CD1c-positive myeloid dendritic cell (primary cell): ENCODE results near the gene SRPK2.
"Not testable (repeated sequence)": the region's sequence is repeated elsewhere in the genome, so short reads cannot be mapped to it uniquely, and the experiment has no call there.

Source experiments
- DNase-seq: peaks from one replicate; pipeline ENCODE4 v3.0.0-alpha.2; 2016; ENCODE audit errors: extremely low spot score

SRPK2 gene

DNA sequence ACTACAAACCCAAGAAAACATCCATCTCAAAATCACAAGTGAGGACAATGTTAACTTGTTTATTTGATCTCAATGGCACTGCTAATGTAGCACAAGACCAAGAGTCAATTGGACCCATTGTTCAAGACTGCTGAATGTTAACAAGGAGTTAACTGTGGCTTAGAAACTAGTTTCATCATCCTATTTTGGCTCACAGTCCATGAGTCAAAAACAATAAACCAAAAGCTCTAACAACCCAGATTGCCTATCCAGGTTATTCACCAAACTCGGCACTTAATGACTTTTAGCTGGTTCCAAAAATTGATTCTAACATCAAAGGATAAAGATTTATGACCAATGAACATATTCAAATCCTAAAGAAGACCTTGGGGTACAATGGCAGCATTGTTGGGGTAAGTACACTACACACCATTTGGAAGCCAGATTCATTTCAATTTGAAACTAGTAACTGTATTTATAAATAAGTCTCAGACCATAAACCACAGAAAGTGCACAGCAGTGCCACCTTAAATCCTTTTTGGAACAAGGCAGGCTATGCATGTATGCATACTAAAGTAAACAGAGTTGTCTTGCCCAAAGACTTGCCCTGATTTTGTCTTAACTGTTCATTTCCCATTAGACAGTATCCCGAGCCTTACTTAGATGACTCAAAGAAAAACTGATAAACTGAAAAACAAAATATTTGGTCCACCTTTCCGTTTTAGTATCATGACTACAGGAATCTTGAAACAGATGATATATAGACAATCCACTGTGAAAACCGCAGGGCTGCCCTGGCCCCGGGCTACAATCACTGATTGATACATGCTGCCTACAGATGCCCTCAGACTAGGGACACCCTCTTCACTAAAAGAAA is 84.5 kb downstream of the SRPK2 start:
- no peak for DNase-seq

DNA sequence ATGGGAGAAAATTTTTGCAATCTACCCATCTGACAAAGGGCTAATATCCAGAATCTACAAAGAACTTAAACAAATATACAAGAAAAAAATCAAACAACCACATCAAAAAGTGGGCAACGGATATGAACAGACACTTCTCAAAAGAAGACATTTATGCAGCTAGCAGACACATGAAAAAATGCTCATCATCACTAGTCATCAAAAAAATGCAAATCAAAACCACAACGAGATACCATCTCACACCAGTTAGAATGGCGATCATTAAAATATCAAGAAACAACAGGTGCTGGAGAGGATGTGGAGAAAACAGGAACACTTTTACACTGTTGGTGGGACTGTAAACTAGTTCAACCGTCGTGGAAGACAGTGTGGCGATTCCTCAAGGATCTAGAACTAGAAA is 88.1 kb downstream of the SRPK2 start:
- DNase-seq, result not testable (repeated sequence)

DNA sequence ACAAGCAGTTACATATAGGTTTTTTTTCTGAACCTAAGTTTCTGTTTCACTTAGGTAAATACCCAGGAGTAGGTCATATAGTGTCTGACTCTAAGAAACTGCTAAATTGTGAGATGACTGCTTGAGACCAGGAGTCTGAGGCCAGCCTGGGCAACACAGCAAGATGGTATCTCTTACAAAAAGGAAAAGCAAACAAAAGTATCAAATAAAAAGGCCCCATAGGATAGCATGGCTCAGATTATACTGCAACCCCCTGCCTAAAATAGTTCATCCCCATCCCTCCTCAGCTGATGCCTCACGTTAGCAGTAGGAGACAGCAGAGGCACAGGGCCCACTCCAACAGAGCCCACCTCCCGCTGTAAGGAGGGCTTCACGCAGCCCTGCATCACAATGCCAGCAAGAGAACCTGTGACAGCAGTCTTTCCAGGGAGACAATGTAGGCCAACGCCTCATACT is 90.3 kb downstream of the SRPK2 start:
- no peak for DNase-seq

DNA sequence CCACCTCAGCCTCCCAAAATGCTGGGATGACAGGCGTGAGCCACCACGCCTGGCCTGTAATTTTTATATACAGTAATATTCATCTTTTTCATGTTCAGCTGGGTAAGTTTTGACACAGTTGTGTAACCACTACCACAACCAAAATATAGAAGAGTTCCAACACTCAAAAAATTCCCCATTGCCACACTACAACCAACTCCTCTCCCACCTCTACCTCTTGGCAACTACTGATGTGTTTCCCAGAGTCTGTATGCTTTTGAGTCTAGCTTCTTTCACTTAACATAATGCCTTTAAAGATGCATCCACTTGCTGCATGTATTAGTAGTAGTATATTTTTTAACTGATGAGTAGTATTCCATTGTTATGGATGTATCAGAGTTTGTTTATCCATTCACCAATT is 90.7 kb downstream of the SRPK2 start:
- DNase-seq, result no peak

DNA sequence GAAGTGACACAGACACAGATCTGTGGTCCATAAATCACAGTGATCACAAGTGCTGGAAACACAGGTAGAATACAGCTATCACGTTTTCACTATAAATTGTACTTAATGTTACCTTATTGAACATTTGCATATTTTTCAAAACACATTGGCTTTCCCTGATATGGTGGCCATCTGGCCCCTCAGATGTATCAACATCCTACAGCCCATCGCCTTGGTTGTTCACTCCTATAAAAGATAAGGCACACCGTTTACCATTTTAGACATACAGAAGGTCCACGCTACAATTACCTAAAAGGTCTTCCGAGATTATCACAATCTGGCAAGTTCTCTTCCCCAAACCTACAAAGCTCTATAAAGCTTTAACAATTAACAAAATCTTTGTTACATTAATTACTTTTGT is 91.4 kb downstream of the SRPK2 start:
- no peak for DNase-seq

DNA sequence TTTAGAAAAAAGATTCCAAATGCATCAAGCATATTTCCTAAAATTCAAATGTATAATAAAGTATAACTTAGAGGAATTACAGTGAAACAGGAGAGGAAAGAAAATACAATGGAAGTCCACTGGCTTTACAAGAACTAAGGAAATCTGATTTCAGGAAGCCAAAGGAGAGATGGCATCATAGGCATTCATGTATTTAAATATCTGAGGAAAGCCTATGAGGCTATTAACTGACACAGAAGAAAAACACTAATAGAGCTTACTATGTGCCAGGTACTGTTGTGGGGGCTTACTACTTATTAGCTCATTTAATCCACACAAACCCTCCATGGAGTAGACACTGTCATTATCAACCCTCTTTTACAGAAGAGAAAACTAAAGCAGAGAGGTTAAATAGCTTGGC is 92.2 kb downstream of the SRPK2 start:
- DNase-seq, result no peak

DNA sequence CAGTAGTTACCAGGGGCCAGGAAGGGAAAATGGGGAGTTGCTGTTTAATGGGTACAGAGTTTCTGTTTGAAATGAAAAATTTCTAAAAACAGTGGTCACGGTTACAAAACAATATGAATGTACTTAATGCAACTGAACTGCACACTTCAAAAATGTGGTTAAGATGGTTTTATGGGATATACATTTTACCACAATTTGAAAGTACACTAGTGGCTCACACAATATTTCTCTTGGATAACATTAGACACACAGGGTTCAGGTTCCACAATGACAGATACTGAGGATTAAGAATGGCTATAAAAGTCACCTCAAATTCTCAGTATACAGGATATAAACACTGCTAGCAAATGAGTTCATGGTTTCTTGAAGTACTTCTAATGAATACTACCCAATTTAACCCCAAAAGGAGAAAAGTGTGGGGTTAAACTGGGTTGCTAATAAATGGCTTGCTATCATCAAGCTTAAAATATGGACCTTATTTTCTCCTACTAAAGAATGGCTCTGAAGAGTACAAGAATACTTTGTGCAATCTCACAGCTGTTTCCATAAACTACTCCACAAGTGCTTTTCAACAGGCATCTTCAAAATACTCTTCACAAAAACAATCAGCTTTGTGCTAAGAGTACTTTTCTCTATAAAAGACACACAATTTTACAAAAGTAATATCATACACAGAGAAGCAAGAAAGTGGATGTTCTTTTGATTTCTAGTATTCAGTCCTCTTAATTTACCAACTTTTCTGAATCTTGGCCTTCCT is 92.9 kb downstream of the SRPK2 start:
- no peak for DNase-seq

DNA sequence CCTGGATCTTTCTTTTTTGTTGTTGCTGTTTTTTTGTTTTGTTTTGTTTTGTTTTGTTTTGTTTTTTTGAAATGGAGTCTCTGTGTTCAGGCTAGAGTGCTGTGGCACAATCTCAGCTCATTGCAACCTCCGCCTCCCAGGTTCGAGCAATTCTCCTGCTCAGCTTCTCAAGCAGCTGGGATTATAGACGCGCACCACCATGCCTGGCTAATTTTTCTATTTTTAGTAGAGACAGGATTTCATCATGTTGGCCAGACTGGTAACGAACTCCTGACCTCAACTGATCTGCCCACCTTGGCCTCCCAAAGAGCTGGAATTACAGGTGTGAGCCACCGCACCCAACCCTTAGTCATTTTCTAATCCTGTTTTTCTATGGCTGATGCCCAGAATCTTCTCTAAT is 94.2 kb downstream of the SRPK2 start:
- not testable (repeated sequence) for DNase-seq

DNA sequence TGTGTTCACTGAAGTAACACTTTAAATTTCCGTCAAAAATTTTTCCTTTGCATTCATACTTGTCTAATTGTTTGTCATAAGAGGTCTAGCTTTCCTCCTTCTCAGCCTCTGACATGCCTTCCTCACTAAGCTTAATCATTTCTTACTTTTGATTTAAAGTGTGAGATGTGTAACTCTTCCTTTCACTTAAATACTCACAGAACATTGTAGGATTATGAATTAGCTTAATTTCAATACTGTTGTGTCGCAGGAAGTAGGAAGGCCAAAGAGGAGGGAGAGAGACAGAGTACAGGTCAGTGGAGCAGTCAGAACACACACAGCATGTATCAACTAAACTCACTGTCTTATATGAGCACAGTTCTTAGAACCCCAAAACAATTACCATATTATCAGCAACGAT is 99.0 kb downstream of the SRPK2 start:
- DNase-seq, result no peak

DNA sequence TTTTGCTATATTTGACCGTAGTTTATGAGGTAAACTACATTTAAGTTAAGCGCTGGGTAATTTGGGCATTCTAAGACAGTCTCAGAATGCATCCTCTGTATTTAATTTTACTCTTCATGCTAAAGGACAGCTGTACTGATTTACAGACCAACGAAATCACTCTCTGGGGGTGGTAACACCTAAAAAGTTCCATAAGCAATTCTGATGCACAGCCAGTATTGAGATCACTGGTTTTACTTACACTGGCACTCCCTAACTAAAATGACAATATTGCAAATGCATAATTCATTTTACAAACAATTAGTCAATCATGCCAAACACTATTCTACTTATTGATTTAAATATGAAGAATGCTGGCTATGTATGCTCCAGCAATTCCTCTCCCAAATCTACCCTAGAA is 102.3 kb downstream of the SRPK2 start:
- no peak for DNase-seq

DNA sequence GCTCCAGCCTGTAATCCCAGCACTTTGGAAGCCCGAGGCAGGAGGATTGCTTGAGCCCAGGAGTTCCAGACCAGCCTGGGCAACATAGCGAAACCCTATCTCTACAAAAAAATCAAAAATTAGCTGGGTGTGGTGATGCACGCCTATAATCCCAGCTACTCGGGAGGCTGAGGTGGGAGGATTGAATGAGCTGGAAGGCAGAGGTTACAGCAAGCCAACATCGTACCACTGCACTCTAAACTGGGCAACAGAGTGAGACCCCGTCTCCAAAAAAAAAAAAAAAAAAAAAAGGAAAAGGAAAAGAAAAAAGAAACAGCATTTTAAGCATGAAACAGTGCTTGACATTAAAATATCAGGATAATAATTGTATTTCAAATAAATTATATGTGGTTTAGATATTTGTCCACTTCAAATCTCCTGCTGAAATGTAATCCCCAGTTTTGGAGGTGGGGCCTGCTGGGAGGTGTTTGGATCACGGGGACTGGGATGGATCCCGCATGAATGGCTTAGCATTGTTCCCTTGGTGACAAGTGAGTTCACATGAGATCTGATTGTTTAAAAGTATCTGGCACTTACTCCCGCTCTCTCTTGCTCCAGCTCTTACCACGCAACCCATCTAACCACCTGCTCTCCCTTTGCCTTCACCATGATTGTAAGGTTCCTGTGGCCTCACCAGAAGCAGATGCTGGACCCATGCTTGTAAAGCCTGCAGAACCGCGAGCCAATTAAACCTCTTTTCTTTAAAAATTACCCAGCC is 103.4 kb downstream of the SRPK2 start:
- DNase-seq, result no peak

DNA sequence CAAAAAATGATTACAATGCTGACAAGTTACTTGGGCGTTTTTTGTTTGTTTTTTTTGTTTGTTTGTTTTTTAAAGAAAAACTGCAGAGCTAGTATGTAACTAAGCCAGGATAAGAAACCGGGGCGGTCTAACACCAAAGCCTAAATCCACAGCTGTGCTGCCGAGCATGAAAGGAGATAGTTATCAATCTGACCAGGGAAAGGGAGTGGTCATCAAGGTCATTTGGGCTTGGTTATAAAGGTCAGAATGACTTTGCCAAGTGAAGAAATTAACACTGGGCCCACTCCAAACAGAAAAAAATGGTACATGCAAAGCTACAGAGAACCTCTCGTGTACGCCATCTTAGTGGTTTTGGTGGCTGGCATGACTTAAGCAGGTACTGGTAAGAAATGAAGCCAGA is 104.7 kb downstream of the SRPK2 start:
- no peak for DNase-seq

DNA sequence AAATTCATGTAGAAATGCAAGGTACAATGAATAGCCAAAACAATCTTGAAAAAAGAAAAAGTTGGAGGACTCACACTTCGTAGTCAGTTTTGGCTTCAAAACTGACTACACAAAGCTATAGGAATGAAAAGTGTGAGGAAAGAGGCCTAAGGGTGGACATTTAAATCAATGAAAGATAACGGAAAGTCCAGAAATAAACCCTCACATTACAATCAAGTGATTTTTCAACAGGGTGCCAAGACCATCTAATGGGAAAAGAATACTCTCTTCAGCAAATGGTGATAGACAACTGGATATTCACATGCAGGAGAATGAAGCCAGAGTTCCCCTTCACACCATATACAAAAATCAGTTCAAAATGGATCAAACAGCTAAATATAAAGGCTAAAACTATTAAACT is 106.8 kb downstream of the SRPK2 start:
- DNase-seq, result no peak

DNA sequence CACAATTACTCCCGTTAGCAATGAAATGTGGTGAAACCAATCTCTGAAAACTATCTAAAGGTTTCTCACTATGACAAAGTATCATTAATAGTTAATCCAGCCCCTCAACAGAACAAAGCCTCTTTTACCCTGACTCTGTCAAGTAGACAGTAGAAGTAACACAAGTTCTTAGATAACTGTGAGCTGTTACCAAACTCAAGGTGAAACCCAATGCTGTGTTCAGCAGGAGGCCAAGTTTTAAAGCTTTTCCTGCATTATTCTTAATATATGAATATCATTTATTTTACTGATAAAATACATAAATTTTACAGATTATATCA is 109.1 kb downstream of the SRPK2 start:
- DNase-seq, result no peak

DNA sequence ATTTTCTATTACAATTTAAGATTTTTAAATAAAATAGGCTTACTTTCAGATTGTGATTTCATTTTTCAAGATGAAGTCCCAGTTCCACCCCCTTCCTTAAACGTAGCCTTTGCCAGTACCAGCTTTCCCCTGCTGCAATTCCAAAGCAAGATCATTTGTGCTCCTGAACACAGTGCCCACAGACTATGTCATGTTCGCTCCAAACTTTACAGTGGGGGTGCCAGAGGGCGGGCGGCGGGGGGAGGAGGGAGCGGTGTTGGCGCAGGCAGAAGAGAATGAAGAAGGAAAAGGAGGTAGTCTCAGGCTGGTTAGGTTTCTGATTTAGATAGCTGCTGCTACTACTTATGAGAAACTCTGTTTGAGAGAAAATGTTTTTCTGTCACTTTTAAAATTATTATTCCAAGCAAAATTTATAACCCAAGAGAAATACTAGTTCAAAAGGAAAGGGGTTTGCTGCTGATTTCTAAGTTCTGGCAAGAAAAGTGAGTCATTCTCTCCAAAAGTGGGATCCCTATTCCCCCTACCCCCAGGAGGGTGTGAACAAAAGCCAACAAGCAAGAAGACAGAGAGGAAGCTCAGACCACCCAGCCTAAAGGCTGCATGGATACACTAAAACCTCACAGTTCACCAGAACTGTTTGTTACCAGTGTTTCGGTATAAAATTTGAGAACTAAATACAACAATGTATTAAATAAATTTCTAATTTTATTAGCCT is 109.6 kb downstream of the SRPK2 start:
- DNase-seq, result no peak

DNA sequence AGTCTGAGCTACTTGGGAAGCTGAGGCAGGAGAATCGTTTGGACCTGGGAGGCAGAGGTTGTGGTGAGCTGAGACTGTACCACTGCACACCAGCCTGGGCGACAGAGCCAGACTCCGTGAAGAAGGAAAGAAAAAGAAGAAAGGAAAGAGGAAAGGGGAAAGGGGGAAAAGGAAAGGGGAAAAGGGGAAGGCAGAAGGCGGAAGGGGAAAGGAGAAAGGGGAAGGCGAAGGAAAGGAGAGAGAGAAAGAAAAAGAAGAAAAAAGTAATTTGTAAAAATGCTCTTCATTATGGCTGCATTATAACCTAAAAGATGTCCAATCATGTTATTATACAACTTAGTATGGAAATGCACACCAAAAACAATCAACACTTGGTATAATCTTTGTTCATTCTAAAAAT is 110.2 kb downstream of the SRPK2 start:
- DNase-seq, result no peak

DNA sequence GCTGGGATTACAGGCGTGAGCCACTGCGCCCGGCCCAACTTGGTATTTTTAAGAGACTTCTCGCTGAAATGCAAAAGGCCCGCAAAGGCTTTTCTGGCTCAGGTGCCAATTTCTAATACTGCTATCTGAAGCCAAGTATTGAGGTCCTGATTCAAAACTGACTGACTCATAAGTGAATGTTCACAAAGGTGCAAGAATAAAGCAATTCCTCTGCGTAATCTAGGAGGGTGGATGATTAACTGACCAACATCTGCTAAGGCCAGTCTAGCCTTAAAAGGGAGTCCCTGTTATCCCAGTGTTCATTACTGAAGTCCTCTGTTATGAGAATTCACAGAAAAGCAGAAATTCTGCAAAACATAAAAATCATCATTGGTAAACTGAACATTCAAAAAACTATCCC is 111.4 kb downstream of the SRPK2 start:
- no peak for DNase-seq

DNA sequence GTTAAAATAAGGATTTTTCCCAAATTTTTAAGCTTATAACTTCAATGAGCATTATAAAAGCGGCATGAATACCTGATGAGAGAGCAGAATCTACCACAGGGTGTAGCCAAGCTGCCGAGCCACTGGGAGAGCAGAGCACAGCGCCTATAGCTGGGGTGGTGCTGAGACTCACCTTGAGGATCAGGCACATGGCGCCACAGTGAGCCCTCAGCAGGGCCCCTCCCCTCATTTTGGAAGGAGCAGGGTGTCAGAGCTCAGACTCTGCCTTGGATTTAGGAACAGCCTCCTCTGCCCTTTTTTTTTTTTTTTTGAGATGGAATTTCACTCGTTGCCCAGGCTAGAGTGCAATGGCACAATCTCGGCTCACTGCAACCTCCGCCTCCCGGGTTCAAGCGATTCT is 118.6 kb downstream of the SRPK2 start:
- no peak for DNase-seq

DNA sequence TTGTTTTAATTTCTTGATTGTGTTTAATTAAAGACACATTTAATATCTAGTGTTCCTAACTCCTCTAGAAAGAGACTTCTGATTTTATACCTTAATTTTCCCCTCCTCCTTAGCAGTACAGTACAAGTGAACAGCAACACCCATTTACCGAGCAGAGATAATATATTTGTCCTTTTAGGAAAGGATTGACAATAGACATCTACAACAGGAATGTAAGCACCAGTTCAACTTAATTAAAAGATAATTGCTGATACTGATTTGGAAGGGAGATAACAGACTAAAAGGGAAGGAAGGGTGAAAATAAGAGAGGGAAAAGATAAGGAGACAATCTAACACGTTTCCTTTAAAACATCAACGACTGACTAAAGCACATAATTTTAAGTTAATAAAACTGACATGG is 119.3 kb downstream of the SRPK2 start:
- no peak for DNase-seq

DNA sequence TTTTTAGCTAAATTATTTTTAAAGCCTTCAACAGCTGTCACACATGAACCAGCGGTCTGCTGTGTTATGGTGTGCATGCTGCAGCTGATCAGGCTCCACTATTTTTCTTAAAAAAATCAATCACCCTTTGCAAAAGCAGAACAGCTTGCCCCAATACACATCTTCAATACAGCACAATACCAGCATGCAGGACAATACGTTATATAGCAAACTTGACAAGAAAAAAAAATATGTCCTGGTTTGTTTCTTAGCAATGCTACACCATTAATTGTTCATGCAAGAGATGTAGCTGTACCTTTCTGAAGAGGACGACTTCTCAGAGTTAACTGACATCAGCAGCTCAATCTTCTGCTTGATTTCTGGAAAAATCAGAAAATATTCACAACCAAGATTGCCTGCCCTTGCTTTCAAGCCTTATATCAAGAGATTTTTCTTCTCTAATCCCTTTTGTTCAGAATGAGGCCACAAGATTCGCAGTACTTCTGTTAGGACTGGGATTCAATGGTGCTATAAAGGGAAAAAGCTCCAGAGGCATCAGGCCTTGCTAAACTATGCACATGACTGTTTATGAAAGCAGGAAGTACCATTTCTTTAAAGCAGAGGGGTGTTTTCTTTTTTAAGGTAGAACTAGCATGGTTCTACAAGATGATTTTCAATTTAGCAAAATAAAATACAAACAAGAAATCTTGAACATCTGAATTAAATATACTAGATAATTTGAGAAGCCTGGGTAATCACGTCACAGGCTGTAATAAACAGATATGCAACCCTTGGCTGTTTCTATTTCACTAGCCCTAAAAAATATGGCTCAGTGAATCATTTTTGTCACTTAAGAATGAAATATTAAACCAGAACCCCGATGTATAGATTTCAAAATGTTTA is 120.0 kb downstream of the SRPK2 start:
- DNase-seq, result peak; percentile 67

DNA sequence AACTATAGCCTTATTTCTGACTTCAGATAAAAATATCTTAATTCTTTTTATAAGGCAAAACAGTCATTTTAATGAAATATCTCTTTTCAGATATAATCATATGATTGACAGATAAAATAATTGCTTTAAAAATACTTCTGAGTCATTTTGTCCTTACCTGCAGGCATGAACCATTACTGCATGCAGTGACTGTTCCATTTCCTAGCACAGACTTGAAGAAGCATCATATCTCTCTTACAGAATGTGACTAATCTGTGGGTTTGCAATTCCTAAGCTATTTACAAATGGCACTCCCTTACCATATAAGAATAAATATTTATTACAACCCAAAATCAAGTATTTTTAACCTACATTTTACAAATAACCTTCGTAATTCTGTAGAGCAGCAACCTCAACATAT is 120.7 kb downstream of the SRPK2 start:
- peak; percentile 36 for DNase-seq
